Bronchial epithelial cell (primary cell): Measurements from ENCODE around the gene PARVA. TPM values are rescaled to one million over a fixed set of nuclear protein-coding genes. Genes with fewer than 3 reads are reported as not detected.
"Not testable (repeated sequence)": the region's sequence is repeated elsewhere in the genome, so short reads cannot be mapped to it uniquely, and the experiment has no call there.

Source experiments
- DNase-seq: peaks from one replicate; pipeline ENCODE4 v3.0.0-alpha.2; 2010; ENCODE audit warnings: low read depth
- FAIRE-seq: peaks from 2 replicates; lab custom pipeline; 2011; peaks lifted over from hg19 to GRCh38; lab: Jason Lieb, UNC
- H3K27me3 ChIP-seq: 2 replicates; pipeline ENCODE4 v1.5.1; 2011; ENCODE audit warnings: low read length; ENCODE audit not compliant: control insufficient read depth, insufficient read depth
- H3K36me3 ChIP-seq: 2 replicates; pipeline ENCODE4 v1.5.1; 2011; ENCODE audit warnings: low read length; ENCODE audit not compliant: control insufficient read depth, insufficient read depth
- H3K4me3 ChIP-seq: 2 replicates; pipeline ENCODE4 v1.5.1; 2011; ENCODE audit warnings: mild to moderate bottlenecking, low read depth, low read length, control low read depth
- total RNA-seq: library from RNA; depleted of rRNA; stranded (reverse); fragments of >200 nt; gene quantifications from 2 replicates; pipeline ENCODE4 v1.2.1, GENCODE V29; 2014
- TF ChIP-seq, protein P1 (sequence below): IDR thresholded peaks from 2 replicates; pipeline ENCODE4 v1.5.1; 2011; ENCODE audit warnings: mild to moderate bottlenecking, moderate library complexity, low read length, control low read depth, inconsistent platforms; ENCODE audit not compliant: insufficient read depth, severe bottlenecking

Gene PARVA
- total RNA-seq, 1 donor from 2014 or later, result 7.6 TPM

DNA sequence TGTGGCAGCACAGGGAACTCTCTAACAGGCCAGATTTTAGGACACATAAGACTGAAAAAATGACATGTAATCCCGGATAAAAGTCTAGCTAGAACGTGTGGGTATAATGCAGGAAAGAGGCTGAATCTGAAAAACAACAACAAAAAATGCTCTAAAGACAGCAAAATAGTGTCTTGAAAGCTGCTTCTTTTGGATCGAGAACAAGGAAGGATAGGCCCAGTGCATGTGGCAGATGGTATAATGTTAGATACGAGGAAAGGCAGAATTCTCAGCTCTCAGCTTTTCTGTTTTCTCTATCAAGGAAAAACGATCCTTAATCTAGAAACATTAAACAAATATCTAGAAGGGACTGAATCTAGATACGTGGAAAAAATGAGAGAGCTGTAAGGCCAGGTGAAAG, 33.8 kb upstream of the PARVA start:
- DNase-seq (no peak), FAIRE-seq (no peak)
- peaks cover 6% of the 10 kb centered on the region for H3K36me3 ChIP-seq
- no peak overlapping the region for H3K4me3 ChIP-seq
- H3K27me3 ChIP-seq, result no peaks in the 10 kb centered on the region
- TF ChIP-seq, protein P1, sequence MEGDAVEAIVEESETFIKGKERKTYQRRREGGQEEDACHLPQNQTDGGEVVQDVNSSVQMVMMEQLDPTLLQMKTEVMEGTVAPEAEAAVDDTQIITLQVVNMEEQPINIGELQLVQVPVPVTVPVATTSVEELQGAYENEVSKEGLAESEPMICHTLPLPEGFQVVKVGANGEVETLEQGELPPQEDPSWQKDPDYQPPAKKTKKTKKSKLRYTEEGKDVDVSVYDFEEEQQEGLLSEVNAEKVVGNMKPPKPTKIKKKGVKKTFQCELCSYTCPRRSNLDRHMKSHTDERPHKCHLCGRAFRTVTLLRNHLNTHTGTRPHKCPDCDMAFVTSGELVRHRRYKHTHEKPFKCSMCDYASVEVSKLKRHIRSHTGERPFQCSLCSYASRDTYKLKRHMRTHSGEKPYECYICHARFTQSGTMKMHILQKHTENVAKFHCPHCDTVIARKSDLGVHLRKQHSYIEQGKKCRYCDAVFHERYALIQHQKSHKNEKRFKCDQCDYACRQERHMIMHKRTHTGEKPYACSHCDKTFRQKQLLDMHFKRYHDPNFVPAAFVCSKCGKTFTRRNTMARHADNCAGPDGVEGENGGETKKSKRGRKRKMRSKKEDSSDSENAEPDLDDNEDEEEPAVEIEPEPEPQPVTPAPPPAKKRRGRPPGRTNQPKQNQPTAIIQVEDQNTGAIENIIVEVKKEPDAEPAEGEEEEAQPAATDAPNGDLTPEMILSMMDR, result no peak

DNA sequence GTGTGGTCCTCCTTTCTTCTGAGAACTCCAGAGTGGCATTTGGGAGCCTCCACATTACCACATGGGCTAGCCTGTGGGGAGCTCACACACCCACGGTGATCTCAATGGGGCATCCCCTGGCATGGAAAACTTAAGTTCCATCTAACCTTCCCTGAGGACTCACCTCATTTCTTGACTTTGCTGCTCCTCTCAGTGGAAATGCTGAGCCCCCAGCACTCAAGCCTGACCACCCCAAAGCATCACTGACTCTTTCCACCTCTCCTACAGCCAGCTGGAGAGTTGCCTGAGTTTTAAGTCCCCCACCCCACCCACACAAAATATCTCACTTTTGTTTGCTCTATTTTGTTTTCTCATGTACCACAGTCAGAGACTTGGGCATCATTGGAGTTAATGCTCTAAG, 23.8 kb upstream of the PARVA start:
- FAIRE-seq (no peak), DNase-seq (no peak)
- TF ChIP-seq, protein P1, result no peak
- H3K36me3 ChIP-seq, result peaks cover 9% of the 10 kb centered on the region
- no peaks in the 10 kb centered on the region for H3K27me3 ChIP-seq
- no peak overlapping the region for H3K4me3 ChIP-seq

DNA sequence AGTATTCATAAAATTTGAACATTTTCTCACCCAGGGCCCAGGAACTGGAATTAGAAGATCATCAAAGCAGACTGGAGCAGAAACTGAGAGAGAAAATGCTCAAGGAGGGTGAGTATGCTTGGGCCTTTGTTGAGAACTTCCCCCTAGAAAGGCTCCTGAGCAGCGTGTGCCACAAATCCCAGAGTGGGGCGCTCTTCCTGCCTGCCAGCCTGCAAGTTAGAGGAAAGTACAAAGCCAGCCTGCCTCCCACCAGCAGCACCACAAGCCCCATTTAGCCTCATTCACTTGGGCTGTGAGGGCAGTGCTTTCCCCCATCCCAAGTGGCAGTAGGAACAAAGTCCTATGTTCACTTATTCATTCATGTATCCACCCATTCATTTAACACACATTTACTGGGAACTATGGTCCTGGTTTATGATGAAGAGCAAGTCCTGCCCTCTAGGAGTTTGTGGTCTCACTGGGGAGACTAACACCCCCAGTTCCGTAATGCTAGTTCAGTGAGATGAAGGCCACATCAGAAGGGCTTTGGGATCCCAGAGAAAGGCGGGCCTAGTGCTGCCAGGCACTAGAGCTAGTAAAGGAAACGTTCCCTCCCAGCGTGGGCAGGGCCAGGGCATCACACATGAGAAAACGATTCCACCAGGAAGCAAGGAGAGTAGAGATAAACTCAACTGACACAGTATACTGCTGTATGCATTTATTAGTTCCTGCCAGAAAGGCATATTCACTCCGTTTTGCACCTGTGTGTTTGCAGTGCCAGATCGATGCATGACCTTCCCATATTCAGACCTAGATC, 22.4 kb upstream of the PARVA start:
- DNase-seq, result no peak
- H3K27me3 ChIP-seq, result no peaks in the 10 kb centered on the region
- TF ChIP-seq, protein P1, result no peak
- H3K4me3 ChIP-seq, result no peak overlapping the region
- no peak for FAIRE-seq
- peaks cover 7% of the 10 kb centered on the region for H3K36me3 ChIP-seq

DNA sequence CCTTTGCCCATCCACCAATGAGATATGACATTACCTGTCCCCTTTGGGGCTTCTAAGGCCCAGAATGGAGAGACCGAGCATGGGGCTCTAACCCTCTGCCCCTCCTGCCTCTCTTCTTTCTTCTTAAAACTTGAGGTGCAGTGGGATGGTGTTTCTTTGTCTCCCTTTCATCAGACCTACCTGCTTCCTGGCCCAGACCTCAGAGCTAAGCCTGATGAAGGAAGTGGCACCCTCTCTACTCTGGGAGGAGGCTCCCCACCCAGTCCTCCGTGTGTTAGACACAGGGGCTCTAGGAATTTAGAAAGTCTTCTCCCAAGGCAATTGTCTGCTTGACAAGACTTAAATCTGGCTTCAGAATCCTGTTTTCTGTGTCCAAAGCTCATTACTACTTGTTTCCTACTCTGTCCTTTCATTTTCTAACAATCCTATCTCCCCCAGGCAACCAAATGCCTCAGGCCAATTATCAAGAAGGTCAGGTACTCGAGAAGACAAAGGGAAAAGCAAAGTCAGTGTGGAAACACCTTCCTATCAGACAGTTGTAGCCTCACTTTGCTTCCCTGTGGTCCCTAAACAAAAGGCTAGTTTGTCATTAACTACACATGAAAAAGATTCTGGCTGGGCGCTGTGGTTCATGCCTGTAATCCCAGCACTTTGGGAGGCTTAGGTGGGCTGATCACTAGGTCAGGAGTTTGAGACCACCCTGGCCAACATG, 20.3 kb upstream of the PARVA start:
- Histone ChIP-seq H3K36me3 (peaks cover 5% of the 10 kb centered on the region), H3K4me3 (no peak overlapping the region), H3K27me3 (no peaks in the 10 kb centered on the region)
- FAIRE-seq, result no peak
- no peak for DNase-seq
- TF ChIP-seq, protein P1, result no peak

DNA sequence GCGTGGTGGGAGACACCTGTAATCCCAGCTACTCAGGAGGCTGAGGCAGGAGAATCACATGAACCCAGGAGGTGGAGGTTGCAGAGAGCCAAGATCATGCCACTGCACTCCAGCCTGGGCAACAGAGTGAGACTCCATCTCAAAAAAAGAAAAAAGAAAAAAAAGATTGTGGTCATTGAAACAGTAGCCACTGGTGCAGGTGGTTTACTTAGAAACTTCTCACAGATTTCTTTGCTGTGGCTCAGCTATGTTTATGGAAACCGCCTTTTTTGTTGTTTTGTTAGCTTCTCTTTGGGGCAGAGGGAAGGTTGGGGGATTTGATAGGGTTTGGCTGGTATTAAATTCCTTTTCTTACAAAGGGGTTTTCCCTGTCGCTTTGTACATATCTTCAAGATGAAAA, 19.7 kb upstream of the PARVA start:
- not testable (repeated sequence) for FAIRE-seq, H3K4me3 ChIP-seq, H3K36me3 ChIP-seq, H3K27me3 ChIP-seq, DNase-seq
